ENCODE measurements around the gene RTN4RL1. TPM values are rescaled to one million over a fixed set of nuclear protein-coding genes. Genes with fewer than 3 reads are reported as not detected.
A peak's percentile ranks its signal among the peaks of the same experiment; 100 is the strongest.

The RTN4RL1 gene
- total RNA-seq, 1 donor from 2014 or later: 50.3 TPM

GRCh38 chr17:2012499-2012898 lies 12.6 kb downstream of the RTN4RL1 start:
- H3K4me3 Mint-ChIP-seq (ENCODE audit: unreplicated experiment): peak overlapping the region; percentile 30
- no peak overlapping the region for H3K27ac Mint-ChIP-seq (ENCODE audit: unreplicated experiment)
- H3K4me1 Mint-ChIP-seq (ENCODE audit: low read depth, unreplicated experiment): peaks cover 24% of the 10 kb centered on the region
- DNase-seq: no peak
- TF ChIP-seq, protein P1, sequence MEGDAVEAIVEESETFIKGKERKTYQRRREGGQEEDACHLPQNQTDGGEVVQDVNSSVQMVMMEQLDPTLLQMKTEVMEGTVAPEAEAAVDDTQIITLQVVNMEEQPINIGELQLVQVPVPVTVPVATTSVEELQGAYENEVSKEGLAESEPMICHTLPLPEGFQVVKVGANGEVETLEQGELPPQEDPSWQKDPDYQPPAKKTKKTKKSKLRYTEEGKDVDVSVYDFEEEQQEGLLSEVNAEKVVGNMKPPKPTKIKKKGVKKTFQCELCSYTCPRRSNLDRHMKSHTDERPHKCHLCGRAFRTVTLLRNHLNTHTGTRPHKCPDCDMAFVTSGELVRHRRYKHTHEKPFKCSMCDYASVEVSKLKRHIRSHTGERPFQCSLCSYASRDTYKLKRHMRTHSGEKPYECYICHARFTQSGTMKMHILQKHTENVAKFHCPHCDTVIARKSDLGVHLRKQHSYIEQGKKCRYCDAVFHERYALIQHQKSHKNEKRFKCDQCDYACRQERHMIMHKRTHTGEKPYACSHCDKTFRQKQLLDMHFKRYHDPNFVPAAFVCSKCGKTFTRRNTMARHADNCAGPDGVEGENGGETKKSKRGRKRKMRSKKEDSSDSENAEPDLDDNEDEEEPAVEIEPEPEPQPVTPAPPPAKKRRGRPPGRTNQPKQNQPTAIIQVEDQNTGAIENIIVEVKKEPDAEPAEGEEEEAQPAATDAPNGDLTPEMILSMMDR (IDR thresholded peaks at IDR 0.05; ENCODE audit: partially characterized antibody, unreplicated experiment): no peak
- no peaks in the 10 kb centered on the region for H3K36me3 Mint-ChIP-seq (ENCODE audit: unreplicated experiment)
- H3K27me3 Mint-ChIP-seq (ENCODE audit: unreplicated experiment): peaks cover 17% of the 10 kb centered on the region
- peaks cover 6% of the 10 kb centered on the region for H3K9me3 Mint-ChIP-seq (ENCODE audit: unreplicated experiment)

- H3K36me3 Mint-ChIP-seq (ENCODE audit: unreplicated experiment): no peaks in the 10 kb centered on the region
- H3K4me3 Mint-ChIP-seq (ENCODE audit: unreplicated experiment): peak overlapping the region; percentile 30
- H3K27me3 Mint-ChIP-seq (ENCODE audit: unreplicated experiment): peaks cover 13% of the 10 kb centered on the region
- H3K27ac Mint-ChIP-seq (ENCODE audit: unreplicated experiment): peak overlapping the region; percentile 70
- TF ChIP-seq, protein P1 (IDR thresholded peaks at IDR 0.05; ENCODE audit: partially characterized antibody, unreplicated experiment): no peak
- peaks cover 19% of the 10 kb centered on the region for H3K4me1 Mint-ChIP-seq (ENCODE audit: low read depth, unreplicated experiment)
- no peak for DNase-seq
- H3K9me3 Mint-ChIP-seq (ENCODE audit: unreplicated experiment): peaks cover 8% of the 10 kb centered on the region
These were observed 13.4 kb downstream of the RTN4RL1 start for GRCh38 chr17:2011411-2012371.

DNA sequence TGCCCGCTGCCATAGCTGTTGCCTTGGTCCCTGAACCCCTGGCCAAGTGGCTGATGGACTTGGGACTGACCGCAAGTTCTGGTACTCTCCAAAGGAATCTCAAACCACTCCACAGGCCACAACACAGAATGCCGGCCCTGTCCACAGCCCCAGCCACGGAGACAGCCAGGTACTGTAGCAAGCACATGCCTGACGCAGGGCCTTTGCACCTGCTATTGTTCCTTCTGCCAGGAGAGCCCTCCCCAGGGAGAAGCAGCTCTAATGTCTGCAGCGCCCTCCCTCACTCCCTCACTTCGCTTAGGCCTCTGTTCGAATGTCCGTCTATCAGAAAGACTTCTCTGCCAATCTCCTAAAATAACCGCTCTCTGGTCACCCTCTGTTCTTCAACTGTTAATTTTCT lies 15.4 kb downstream of the RTN4RL1 start:
- no peak for DNase-seq
- no peak overlapping the region for H3K27ac Mint-ChIP-seq (ENCODE audit: unreplicated experiment)
- no peak overlapping the region for H3K4me3 Mint-ChIP-seq (ENCODE audit: unreplicated experiment)
- H3K9me3 Mint-ChIP-seq (ENCODE audit: unreplicated experiment): peaks cover 6% of the 10 kb centered on the region
- H3K27me3 Mint-ChIP-seq (ENCODE audit: unreplicated experiment): peaks cover 6% of the 10 kb centered on the region
- no peaks in the 10 kb centered on the region for H3K36me3 Mint-ChIP-seq (ENCODE audit: unreplicated experiment)
- TF ChIP-seq, protein P1 (IDR thresholded peaks at IDR 0.05; ENCODE audit: partially characterized antibody, unreplicated experiment): no peak
- H3K4me1 Mint-ChIP-seq (ENCODE audit: low read depth, unreplicated experiment): peaks cover 13% of the 10 kb centered on the region

GRCh38 chr17:2008332-2009126 lies 16.6 kb downstream of the RTN4RL1 start:
- H3K4me3 Mint-ChIP-seq (ENCODE audit: unreplicated experiment): no peak overlapping the region
- H3K4me1 Mint-ChIP-seq (ENCODE audit: low read depth, unreplicated experiment): peaks cover 11% of the 10 kb centered on the region
- no peaks in the 10 kb centered on the region for H3K36me3 Mint-ChIP-seq (ENCODE audit: unreplicated experiment)
- peaks cover 4% of the 10 kb centered on the region for H3K27me3 Mint-ChIP-seq (ENCODE audit: unreplicated experiment)
- H3K9me3 Mint-ChIP-seq (ENCODE audit: unreplicated experiment): peaks cover 6% of the 10 kb centered on the region
- no peak for DNase-seq
- H3K27ac Mint-ChIP-seq (ENCODE audit: unreplicated experiment): no peak overlapping the region
- TF ChIP-seq, protein P1 (IDR thresholded peaks at IDR 0.05; ENCODE audit: partially characterized antibody, unreplicated experiment): no peak

All from glutamatergic neuron (in vitro differentiated cells).